ACC112 (cell line): Measurements from ENCODE around the gene LPA.
"Not testable (repeated sequence)": the region's sequence is repeated elsewhere in the genome, so short reads cannot be mapped to it uniquely, and the experiment has no call there.

ENCODE experiments used
- H2AFZ ChIP-seq: fragments of 200-600 bp; sonication (generic); one replicate; pipeline ENCODE4 v1.6.0; 2017; ENCODE audit warnings: antibody characterized with exemption, low read length; ENCODE audit not compliant: unreplicated experiment
- H3K27ac ChIP-seq: fragments of 200-600 bp; sonication (generic); 2 replicates; pipeline ENCODE4 v1.5.1; 2014; ENCODE audit warnings: low read depth, mild to moderate bottlenecking, antibody characterized with exemption, low read length, moderate library complexity
- H3K27me3 ChIP-seq: fragments of 200-600 bp; sonication (generic); 2 replicates; pipeline ENCODE4 v1.6.1; 2014; ENCODE audit warnings: mild to moderate bottlenecking, antibody characterized with exemption, low read length, moderate library complexity, mixed read lengths; ENCODE audit not compliant: insufficient read depth
- H3K36me3 ChIP-seq: fragments of 200-600 bp; sonication (generic); 2 replicates; pipeline ENCODE4 v1.6.1; 2016; ENCODE audit warnings: mild to moderate bottlenecking, antibody characterized with exemption, low read length, moderate library complexity, mixed read lengths; ENCODE audit not compliant: insufficient read depth
- H3K4me1 ChIP-seq: fragments of 200-600 bp; sonication (generic); one replicate; pipeline ENCODE4 v1.6.1; 2016; ENCODE audit warnings: low read length, mixed read lengths; ENCODE audit not compliant: insufficient read depth, unreplicated experiment, control insufficient read depth
- H3K4me3 ChIP-seq: fragments of 200-600 bp; sonication (generic); 2 replicates; pipeline ENCODE4 v1.5.1; 2014; ENCODE audit warnings: mild to moderate bottlenecking, low read depth, low read length
- H3K79me2 ChIP-seq: fragments of 200-600 bp; sonication (generic); one replicate; pipeline ENCODE4 v1.6.0; 2016; ENCODE audit warnings: low read length; ENCODE audit not compliant: control insufficient read depth, unreplicated experiment, insufficient read depth

LPA gene

GRCh38 chr6:160661216-160661615, 2.9 kb downstream of the LPA start:
- Histone ChIP-seq H3K79me2 (no peaks in the 10 kb centered on the region), H3K27me3 (no peaks in the 10 kb centered on the region), H3K4me1 (no peaks in the 10 kb centered on the region), H3K36me3 (no peaks in the 10 kb centered on the region), H3K4me3 (no peak overlapping the region), H3K27ac (no peak overlapping the region), H2AFZ (no peak overlapping the region)

GRCh38 chr6:160659562-160659961, 4.5 kb downstream of the LPA start:
- Histone ChIP-seq H3K27me3 (no peaks in the 10 kb centered on the region), H3K36me3 (no peaks in the 10 kb centered on the region)

DNA sequence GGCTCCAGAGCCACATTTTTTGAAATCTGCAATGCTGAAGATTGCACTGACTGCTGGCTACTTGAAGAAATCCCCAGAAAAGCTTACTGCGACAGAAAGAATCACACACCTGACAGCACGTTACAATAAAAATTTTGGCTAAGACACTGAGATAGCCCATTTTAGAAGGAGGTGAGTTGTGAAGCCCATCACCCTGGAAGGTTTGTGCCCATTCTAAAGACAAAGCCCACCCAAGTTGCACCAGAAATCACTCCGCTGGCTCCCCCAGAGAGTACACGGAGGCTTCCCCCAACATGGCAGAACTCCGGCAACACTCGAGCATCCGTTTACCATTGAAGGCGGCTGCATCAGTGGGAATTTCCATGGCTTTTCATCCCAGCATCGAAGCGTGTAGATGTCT, 29.4 kb downstream of the LPA start:
- Histone ChIP-seq H3K27ac (no peak overlapping the region), H3K4me1 (no peaks in the 10 kb centered on the region), H3K4me3 (no peak overlapping the region), H3K36me3 (no peaks in the 10 kb centered on the region), H2AFZ (no peak overlapping the region), H3K27me3 (no peaks in the 10 kb centered on the region), H3K79me2 (no peaks in the 10 kb centered on the region)

More at GRCh38 chr6:160659562-160659961, 4.5 kb downstream of the LPA start:
- Histone ChIP-seq H2AFZ (no peak overlapping the region), H3K79me2 (no peaks in the 10 kb centered on the region), H3K4me3 (no peak overlapping the region), H3K4me1 (no peaks in the 10 kb centered on the region), H3K27ac (no peak overlapping the region)

- Histone ChIP-seq H2AFZ (no peak overlapping the region), H3K27me3 (no peaks in the 10 kb centered on the region), H3K27ac (no peak overlapping the region), H3K4me3 (no peak overlapping the region), H3K36me3 (no peaks in the 10 kb centered on the region), H3K79me2 (no peaks in the 10 kb centered on the region), H3K4me1 (no peaks in the 10 kb centered on the region)
Observed at GRCh38 chr6:160595838-160596832, 67.9 kb downstream of the LPA start.

- not testable (repeated sequence) for H3K27ac ChIP-seq, H3K4me1 ChIP-seq, H3K79me2 ChIP-seq, H3K36me3 ChIP-seq, H3K27me3 ChIP-seq, H3K4me3 ChIP-seq, H2AFZ ChIP-seq
Observed at GRCh38 chr6:160595297-160595696, 68.8 kb downstream of the LPA start.

- Histone ChIP-seq H3K36me3 (no peaks in the 10 kb centered on the region), H2AFZ (no peak overlapping the region), H3K79me2 (no peaks in the 10 kb centered on the region), H3K27me3 (no peaks in the 10 kb centered on the region), H3K4me3 (no peak overlapping the region), H3K4me1 (no peaks in the 10 kb centered on the region), H3K27ac (no peak overlapping the region)
Observed at GRCh38 chr6:160586374-160586773, 77.7 kb downstream of the LPA start.

GRCh38 chr6:160583794-160584193, 80.3 kb downstream of the LPA start:
- Histone ChIP-seq H3K4me1 (no peaks in the 10 kb centered on the region), H2AFZ (no peak overlapping the region)

DNA sequence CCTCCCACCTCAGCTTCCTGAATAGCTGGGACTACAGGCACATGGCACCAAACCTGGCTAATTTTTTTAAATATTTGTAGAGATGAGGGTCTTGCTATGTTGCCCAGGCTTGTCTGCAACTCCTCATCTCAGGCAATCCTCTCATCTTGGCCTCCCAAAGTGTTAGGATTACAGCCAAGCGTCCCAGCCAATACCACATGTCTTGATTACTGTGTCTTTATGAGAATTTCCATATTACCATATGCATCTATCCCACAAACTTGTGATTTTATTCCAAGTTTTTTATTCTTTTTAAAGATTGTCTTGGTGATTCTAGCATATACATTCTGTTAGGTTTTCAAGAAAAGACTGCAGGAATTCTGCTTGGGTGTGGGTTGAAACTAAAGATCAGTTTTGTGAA, 82.7 kb downstream of the LPA start:
- no peak overlapping the region for H2AFZ ChIP-seq
- no peaks in the 10 kb centered on the region for H3K27me3 ChIP-seq
- H3K36me3 ChIP-seq: no peaks in the 10 kb centered on the region
- no peak overlapping the region for H3K27ac ChIP-seq
- H3K4me1 ChIP-seq: no peaks in the 10 kb centered on the region
- no peak overlapping the region for H3K4me3 ChIP-seq
- no peaks in the 10 kb centered on the region for H3K79me2 ChIP-seq

More at GRCh38 chr6:160583794-160584193, 80.3 kb downstream of the LPA start:
- Histone ChIP-seq H3K79me2 (no peaks in the 10 kb centered on the region), H3K27me3 (no peaks in the 10 kb centered on the region), H3K27ac (no peak overlapping the region), H3K36me3 (no peaks in the 10 kb centered on the region), H3K4me3 (no peak overlapping the region)

- H3K4me1 ChIP-seq, H3K27ac ChIP-seq, H3K36me3 ChIP-seq, H3K4me3 ChIP-seq, H3K79me2 ChIP-seq, H2AFZ ChIP-seq, H3K27me3 ChIP-seq: not testable (repeated sequence)
Observed at GRCh38 chr6:160578515-160578914, 85.6 kb downstream of the LPA start.

DNA sequence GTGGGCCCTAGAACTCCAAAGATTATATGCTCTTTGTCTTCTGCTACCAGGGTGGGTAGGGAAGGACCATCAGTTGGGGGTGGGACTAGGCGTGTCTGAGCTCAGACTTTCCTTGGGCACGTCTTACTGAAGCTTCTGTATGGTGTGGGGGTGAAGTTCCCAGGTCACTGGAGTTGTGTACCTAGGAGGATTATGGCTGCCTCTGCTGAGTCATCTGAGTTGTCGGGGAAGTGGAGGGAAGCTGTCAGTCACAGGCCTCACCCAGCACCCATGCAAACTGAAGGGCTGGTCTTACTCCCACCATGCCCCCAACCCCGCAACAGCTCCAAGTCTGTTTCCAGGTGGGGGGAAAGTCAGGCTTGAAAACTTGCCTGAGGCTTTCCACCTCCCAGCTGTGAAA, 90.1 kb downstream of the LPA start:
- no peak overlapping the region for H2AFZ ChIP-seq
- no peaks in the 10 kb centered on the region for H3K79me2 ChIP-seq

DNA sequence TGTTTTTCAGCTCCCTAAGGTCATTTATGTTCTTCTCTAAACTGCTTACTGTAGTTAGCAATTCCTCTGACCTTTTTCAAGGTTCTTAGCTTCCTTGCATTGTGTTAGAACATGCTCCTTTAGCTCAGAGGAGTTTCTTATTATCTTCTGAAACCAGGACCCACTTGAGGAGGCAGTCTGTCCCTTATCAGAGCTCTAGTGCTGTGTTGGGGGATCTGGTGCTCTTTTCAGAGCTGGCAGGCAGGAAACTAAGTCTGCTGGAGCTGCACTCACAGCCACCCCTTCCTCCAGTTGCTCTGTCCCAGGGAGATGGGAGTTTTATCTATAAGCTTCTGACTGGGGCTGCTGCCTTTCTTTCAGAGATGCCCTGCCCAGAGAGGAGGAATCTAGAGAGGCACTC, 92.9 kb downstream of the LPA start:
- not testable (repeated sequence) for H3K36me3 ChIP-seq, H3K27me3 ChIP-seq, H2AFZ ChIP-seq, H3K79me2 ChIP-seq, H3K4me1 ChIP-seq, H3K27ac ChIP-seq, H3K4me3 ChIP-seq

More for the DNA sequence above, 90.1 kb downstream of the LPA start:
- no peak overlapping the region for H3K27ac ChIP-seq
- no peaks in the 10 kb centered on the region for H3K36me3 ChIP-seq
- H3K27me3 ChIP-seq: no peaks in the 10 kb centered on the region
- no peak overlapping the region for H3K4me3 ChIP-seq
- H3K4me1 ChIP-seq: no peaks in the 10 kb centered on the region
